Lower leg skin (tissue), 4 donors: ENCODE measurements around the gene GPR26. TPM values are rescaled to one million over a fixed set of nuclear protein-coding genes. Genes with fewer than 3 reads are reported as not detected.

ENCODE experiments used
- DNase-seq, 2 donors: peaks; one replicate each; pipeline ENCODE4 v3.0.0-alpha.2; 2019; ENCODE audit warnings: low spot score in 2 of 2
- H3K4me3 ChIP-seq: fragments of 200-600 bp; sonication (generic); 2 replicates; pipeline ENCODE4 v1.5.1; 2017; ENCODE audit warnings: mild to moderate bottlenecking, low read depth; ENCODE audit not compliant: poor library complexity, severe bottlenecking
- POLR2A ChIP-seq, 2 donors: fragments of 450-650 bp; IDR thresholded peaks; one replicate each; pipeline ENCODE4 v1.6.1; 2016 to 2017; ENCODE audit warnings: antibody characterized with exemption in 2 of 2, mild to moderate bottlenecking in 1 of 2, moderate library complexity in 1 of 2
- WGBS, 2 donors: methylation state at CpG; one replicate each; pipeline ENCODE4 v1.1.5; 2018; 5-methylcytosine and 5-hydroxymethylcytosine counted together
- intact Hi-C: fragments of 100-400 bp; cut with DNase I; formaldehyde crosslinking; loops from one replicate; pipeline ENCODE4 v1.15.0; 2023; ENCODE audit warnings: low total_unique reads
- total RNA-seq, 4 donors: library from RNA; depleted of rRNA; stranded (reverse); fragments of >200 nt; gene quantifications; one replicate each; pipeline ENCODE4 v1.1.0, GENCODE V29; 2016
- TF ChIP-seq, protein P1 (sequence below), 3 donors: fragments of 450-650 bp; IDR thresholded peaks; one replicate each; pipeline ENCODE4 v1.5.1; 2016; ENCODE audit warnings: antibody characterized with exemption in 3 of 3, mild to moderate bottlenecking in 3 of 3, moderate library complexity in 2 of 3

The GPR26 gene
- total RNA-seq, 4 donors from 2014 or later: not detected

GRCh38 chr10:123681285-123681684, 15.1 kb downstream of the GPR26 start:
- TF ChIP-seq, protein P1, sequence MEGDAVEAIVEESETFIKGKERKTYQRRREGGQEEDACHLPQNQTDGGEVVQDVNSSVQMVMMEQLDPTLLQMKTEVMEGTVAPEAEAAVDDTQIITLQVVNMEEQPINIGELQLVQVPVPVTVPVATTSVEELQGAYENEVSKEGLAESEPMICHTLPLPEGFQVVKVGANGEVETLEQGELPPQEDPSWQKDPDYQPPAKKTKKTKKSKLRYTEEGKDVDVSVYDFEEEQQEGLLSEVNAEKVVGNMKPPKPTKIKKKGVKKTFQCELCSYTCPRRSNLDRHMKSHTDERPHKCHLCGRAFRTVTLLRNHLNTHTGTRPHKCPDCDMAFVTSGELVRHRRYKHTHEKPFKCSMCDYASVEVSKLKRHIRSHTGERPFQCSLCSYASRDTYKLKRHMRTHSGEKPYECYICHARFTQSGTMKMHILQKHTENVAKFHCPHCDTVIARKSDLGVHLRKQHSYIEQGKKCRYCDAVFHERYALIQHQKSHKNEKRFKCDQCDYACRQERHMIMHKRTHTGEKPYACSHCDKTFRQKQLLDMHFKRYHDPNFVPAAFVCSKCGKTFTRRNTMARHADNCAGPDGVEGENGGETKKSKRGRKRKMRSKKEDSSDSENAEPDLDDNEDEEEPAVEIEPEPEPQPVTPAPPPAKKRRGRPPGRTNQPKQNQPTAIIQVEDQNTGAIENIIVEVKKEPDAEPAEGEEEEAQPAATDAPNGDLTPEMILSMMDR (IDR thresholded peaks at IDR 0.05): no peak
- no peak for TF ChIP-seq POLR2A (IDR thresholded peaks at IDR 0.05)

GRCh38 chr10:123682477-123682876, 16.3 kb downstream of the GPR26 start:
- intact Hi-C loops: no loop called here
- H3K4me3 ChIP-seq: no peak overlapping the region
- 46 to 65% methylated on average over 2 of the region's 2 CpGs for WGBS, 2 donors
- DNase-seq: no peak
- TF ChIP-seq, protein P1 (IDR thresholded peaks at IDR 0.05): no peak
- TF ChIP-seq POLR2A (IDR thresholded peaks at IDR 0.05): no peak

More at GRCh38 chr10:123681285-123681684, 15.1 kb downstream of the GPR26 start:
- DNase-seq: no peak
- intact Hi-C loops: no loop called here
- no peak overlapping the region for H3K4me3 ChIP-seq
- WGBS, 2 donors: 63 to 67% methylated on average over 9 of the region's 9 CpGs

GRCh38 chr10:123683459-123683858, 17.3 kb downstream of the GPR26 start:
- TF ChIP-seq, protein P1 (IDR thresholded peaks at IDR 0.05): no peak
- 69 to 79% methylated on average over 2 to 3 of the region's 3 CpGs for WGBS, 2 donors
- no peak for DNase-seq
- intact Hi-C loops: no loop called here
- H3K4me3 ChIP-seq: no peak overlapping the region

- H3K4me3 ChIP-seq: no peak overlapping the region
- intact Hi-C loops: no loop called here
- TF ChIP-seq, protein P1 (IDR thresholded peaks at IDR 0.05): no peak
- TF ChIP-seq POLR2A (IDR thresholded peaks at IDR 0.05): no peak
- no peak for DNase-seq
- 39 to 56% methylated on average over 8 of the region's 8 CpGs for WGBS, 2 donors
Observed at GRCh38 chr10:123683865-123684264, 17.7 kb downstream of the GPR26 start.

DNA sequence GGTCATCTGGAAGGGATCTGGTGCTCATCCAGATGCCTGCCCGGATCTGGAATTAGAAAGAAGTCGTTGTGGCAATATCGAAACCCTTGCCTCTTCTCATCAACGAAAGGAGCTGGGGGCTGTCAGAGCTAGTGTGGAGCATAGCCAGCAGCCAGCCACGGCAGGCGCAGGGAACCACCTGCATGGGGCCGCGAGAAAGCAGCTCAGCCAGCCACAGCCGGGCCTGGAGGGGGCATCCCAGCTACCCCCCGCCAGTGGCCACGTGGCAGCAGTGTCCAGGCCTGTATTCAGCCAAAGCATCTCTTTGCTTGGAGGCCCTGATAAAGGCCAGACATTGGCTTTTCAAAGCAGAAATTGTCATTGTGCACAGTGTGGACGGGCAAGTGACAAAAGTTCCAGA, 19.1 kb downstream of the GPR26 start:
- no peak overlapping the region for H3K4me3 ChIP-seq
- 77 to 78% methylated on average over 12 of the region's 12 CpGs for WGBS, 2 donors
- DNase-seq: no peak
- TF ChIP-seq, protein P1 (IDR thresholded peaks at IDR 0.05): no peak
- TF ChIP-seq POLR2A (IDR thresholded peaks at IDR 0.05): no peak
- intact Hi-C loops: no loop called here

GRCh38 chr10:123687758-123688157, 21.6 kb downstream of the GPR26 start:
- TF ChIP-seq POLR2A (IDR thresholded peaks at IDR 0.05): no peak
- TF ChIP-seq, protein P1 (IDR thresholded peaks at IDR 0.05): no peak
- intact Hi-C loops: no loop called here
- no peak overlapping the region for H3K4me3 ChIP-seq
- WGBS, 2 donors: 65 to 67% methylated on average over 13 of the region's 13 CpGs
- no peak for DNase-seq
